GM19238 (cell line): ENCODE results near the gene GDA.
A peak's percentile ranks its signal among the peaks of the same experiment; 100 is the strongest.
"Not testable (repeated sequence)": the region's sequence is repeated elsewhere in the genome, so short reads cannot be mapped to it uniquely, and the experiment has no call there.

Experiments
- DNase-seq: peaks from one replicate; pipeline ENCODE4 v3.0.0; 2011; ENCODE audit warnings: low spot score; ENCODE audit not compliant: insufficient read length

The GDA gene

DNA sequence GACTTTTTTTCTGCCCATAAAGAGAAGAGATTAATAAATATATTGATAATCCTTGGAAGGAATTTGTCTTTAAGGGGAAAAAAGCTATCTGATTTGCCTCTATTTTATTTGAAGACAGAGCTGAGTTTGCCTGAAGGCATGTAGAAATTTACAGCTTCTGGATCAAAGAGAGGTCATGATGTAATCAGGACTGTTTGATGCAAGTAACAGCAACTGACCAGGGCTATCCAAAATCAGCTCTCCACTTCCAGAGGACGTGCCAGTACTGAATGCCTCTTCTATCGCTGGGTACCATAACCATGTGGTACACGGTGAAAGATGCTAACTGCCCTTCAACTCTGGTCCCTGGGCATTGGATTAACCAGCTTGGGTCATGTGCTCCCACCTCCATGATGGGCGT, 125.2 kb downstream of the GDA start:
- no peak for DNase-seq

DNA sequence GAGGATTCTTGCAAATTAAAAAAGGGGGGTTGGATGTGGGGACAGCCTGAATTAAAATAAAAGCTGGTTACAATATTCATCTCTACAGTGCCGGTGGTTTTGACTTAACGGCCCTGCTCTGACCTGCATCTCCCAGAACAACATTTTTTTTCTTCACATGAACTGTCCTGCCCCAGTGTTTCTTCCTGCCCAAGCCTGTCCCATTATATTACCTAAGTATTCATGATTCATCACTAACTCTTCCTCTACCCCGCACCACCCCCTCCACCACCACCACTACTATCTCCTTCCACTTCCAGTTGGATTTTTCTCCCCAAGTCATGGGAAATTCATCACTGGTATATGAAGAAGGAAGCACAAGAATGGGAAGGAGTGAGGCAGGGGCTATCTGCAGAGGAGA, 125.7 kb downstream of the GDA start:
- no peak for DNase-seq

DNA sequence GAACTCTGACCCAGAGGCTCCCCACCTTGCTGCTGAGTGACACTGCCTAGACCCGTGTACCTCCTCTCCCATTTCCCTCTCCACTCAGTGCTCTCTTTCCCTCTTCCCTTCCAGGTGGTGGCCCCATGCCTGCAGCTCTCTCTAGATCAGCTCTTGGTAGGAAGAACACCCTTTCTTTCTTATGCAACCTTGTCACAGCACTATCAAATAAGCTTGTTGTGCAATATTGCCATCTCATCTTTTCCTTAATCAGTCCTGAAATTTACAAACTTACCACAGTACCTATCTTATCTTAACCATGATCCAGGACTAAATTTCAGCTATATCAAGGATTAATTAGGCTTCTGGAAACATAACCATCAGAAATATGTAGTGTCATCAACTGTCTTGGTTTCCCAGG, 127.2 kb downstream of the GDA start:
- no peak for DNase-seq

DNA sequence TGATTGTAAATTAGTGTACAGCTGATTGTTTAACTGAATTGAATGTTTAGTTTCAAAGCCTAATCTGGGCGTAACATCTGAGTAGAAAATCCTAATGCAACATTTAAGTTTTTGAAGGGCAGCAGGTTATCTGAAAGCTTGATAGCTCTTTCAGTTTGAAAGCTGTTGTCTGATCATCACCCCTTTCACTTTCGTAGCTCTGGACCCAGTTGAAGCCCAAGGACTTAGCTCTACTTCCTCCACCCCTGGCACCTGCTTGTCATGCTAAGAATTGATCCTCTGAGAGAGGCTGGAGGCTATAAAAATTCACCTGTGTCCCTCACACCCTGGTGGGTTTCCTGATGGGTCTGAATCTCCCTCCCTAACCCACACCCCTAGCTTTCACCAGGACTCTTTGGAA, 129.7 kb downstream of the GDA start:
- DNase-seq = peak; percentile 27

DNA sequence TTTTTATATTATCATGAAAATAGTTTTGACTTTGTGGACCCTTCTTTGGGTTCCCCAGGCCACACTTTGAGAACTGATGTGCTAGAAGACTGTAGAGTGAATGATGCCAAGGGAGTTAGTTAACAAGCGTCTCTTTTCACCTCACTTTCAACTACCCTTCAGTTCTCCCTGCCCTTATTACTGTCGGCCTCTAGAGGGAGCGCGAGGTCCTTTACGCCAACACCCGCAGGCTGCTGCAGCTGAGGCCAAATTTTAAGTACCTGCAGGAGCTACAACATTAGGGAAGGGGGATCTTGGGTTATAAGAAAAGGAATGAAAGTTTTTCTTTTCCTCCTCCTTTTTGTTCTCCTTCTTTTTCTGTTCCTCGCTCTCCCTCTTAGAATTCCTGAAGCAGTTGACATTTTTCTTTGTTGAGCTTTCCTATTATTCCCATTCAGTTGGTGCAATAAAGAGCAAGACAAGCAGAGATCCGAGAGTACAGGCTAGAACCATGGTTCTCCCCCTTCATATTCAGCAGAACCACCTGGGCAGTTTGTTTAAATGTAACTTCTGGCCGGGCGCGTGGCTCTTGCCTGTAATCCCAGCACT, 131.8 kb downstream of the GDA start:
- DNase-seq = peak; percentile 47

DNA sequence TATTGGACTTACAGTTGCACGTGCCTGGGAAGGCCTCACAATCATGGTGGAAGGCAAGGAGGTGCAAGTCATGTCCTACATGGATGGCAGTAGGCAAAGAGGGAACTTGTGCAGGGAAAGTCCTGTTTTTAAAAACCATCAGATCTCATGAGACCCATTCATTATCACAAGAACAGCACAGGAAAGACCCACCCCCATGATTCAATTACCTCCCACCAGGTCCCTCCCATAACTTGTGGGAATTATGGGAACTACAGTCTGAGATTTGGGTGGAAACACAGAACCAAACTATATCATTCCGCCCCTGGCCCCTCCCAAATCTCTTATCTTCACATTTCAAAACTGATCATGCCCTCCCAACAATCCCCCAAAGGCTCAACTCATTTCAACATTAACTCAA, 140.2 kb downstream of the GDA start:
- no peak for DNase-seq

DNA sequence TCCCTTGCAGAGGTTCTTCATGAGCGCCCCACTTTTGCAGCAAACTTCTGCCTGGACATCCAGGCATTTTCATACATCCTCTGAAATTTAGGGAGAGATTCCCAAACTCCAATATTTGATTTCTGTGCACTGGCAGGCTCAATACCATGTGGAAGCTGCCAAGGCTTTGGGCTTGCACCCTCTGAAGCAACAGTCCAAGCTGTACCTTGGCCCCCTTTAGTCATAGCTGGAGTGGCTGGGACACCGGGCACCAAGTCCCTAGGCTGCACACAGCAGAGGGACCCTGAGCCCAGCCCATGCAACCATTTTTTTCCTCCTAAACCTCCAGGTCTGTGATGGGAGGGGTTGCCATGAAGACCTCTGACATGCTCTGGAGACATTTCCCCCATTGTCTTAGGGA, 141.1 kb downstream of the GDA start:
- DNase-seq = no peak

DNA sequence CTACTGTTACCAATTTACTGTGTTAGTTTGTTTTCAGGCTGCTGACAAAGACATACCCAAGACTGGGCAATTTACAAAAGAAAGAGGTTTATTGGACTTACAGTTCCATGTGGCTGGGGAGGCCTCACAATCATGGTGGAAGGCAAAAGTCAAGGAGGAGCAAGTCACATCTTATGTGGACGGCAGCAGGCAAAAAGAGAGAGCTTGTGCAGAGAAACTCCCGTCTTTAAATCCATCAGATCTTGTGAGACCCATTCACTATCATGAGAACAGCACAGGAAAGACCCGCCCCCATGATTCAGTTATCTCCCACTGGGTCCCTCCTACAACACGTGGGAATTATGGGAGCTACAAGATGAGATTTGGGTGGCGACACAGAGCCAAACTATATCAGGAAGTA, 142.3 kb downstream of the GDA start:
- DNase-seq = not testable (repeated sequence)

DNA sequence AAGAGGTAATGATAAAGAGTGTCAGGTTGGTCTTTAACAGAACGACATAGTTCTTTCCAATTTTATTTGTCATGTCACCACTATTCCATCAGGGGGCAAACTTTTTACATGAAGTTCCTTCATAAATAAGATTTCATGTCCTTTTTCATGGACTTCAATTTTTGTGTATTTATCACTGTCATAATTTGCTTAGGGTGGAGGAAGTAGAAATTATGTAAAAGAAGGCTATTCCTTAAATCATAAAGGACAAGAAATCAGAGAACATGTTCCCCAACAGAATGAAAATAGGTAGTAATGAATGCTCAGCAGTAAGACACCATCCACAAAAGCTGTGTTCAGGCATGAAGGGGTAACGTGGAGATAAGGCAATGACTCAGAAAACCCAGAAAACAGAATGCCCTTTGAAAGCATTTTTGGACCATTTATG, 143.0 kb downstream of the GDA start:
- DNase-seq = no peak

DNA sequence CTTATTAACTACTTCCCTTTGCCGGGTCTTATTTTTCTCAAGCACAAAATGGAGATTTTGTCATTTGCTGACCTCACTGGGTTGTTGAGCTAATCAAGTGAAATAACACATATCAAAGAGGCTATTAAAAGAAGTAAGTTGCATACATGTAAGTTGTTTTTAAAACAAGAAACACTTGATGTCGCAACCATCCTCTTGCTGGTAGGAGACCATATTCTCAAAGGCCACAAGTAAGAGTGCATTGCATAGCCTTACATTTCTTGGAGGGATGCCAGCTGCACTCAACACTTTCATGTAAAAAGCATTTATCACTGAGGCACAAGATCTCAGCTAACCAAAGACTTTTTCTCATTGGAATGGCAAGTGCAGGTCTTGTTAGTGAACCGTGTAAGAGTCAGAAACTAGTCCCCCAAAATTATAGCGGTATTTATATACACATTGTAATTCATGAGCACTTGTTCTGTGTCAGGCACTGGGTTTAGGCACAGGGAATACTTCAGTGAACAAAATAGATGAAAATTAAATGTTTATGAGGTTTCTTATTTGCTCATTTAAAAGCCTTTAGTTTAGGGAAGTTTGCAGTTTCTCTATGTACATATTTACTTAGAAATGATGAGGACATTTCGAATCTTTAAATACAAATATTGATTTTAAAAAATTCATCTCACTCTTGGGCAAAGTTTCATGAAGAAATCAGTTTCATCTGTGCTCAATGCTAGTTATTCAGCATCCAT, 143.8 kb downstream of the GDA start:
- DNase-seq = no peak

DNA sequence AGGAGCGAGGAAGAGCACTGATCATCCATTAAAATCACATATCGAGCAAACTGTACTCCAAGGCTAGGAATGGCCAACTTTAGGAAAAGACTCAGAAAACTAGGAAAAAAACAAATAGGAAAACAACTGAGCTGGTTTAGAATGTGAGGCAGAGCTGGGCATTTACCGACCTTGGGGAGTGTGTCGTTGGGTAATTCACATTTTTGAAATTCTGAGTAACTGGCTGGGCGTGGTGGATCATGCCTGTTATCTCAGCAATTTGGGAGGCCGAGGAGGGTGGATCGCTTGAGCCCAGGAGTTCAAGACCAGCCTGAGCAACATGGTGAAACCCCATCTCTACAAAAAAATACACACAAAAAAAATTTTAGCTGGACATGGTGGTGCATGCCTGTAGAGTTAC, 145.7 kb downstream of the GDA start:
- no peak for DNase-seq

DNA sequence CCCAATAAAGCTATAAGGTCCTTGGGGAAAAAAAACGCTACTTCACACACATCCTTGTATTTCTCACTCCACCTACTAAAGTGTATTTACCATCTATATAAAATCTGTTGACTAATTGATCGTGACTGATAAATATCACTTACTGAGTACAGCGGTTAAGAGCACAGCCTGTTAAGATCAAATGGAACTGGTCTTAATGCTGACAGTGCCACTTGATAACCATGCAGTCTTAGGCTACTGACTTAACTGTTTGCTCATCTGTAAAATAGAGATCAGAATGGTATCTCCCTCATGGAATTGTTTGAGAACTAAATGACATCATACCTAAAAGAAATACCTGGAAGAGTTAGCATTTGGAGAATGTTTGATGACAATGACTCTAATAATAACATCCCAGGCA, 148.3 kb downstream of the GDA start:
- DNase-seq = no peak

DNA sequence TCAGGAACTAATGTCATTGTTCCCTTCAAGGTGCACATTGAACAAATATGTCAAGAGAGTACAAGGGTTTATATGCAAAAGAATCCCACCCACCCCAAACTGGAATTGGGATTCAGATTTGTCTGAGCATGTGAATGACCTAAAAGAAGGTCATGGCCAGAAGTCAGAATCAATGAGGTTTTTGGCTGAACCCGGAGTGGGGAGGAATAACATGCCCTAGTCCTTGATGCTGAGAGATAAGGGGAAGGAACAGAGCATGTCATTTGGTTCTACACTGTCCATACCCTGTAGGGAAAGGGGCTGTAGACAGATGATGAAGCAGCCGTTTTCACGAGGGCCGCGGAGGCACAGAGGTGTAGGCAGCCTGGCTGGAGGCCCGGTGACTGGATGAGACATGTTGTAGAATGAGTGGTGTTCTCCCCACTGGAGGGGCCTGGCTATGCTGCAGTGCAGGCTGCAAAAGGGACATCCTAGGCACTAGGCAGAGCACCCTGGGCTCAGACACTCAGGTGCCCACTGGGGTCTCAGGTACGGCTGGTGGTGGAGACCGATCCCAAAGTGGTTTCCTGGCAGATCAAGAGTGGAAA, 149.9 kb downstream of the GDA start:
- no peak for DNase-seq

DNA sequence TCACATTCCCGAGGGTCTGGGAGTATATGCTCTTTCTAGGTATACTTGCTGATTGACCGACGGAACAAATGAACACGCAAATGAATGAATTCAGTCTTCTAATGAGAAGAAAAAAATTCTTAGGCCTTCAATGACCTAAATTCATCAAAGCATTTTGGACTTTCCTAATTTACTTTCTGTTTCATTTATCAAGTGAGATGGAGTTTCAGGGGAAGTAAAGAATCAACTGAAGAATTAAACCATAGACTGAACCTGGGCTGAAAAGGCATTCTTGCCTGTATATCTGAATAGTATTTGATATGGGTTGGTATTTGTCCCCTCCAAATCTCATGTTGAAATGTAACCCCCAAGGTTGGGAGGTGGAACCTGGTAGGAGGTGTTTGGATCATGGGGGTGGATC, 151.6 kb downstream of the GDA start:
- DNase-seq = no peak
